Lower leg skin (tissue), 3 donors: ENCODE data around the gene SYCE1.

ENCODE experiments used
- CTCF ChIP-seq, 3 donors: fragments of 450-650 bp; IDR thresholded peaks; one replicate each; pipeline ENCODE4 v1.5.1; 2016; ENCODE audit warnings: antibody characterized with exemption in 3 of 3, mild to moderate bottlenecking in 3 of 3, moderate library complexity in 2 of 3
- POLR2A ChIP-seq, 2 donors: fragments of 450-650 bp; IDR thresholded peaks; one replicate each; pipeline ENCODE4 v1.6.1; 2016 to 2017; ENCODE audit warnings: antibody characterized with exemption in 2 of 2, mild to moderate bottlenecking in 1 of 2, moderate library complexity in 1 of 2

- TF ChIP-seq CTCF (IDR thresholded peaks at IDR 0.05) (no peak), POLR2A (IDR thresholded peaks at IDR 0.05) (no peak)
These were observed 53.4 kb downstream of the SYCE1 start for GRCh38 chr10:133511907-133512528.
